OCI-LY3 (cell line): ENCODE data around the gene MKLN1.

ENCODE experiments used
- CTCF ChIP-seq: fragments of 200-600, 300-600 bp; sonication (generic); IDR thresholded peaks from 2 replicates; pipeline ENCODE4 v1.5.1; 2014; ENCODE audit warnings: antibody characterized with exemption, low read length, low read depth
- EZH2phosphoT487 ChIP-seq: fragments of 200-600 bp; shearing (Covaris generic); IDR thresholded peaks from 2 replicates; pipeline ENCODE4 v1.6.1; 2018; ENCODE audit warnings: antibody characterized with exemption, mixed run types, low read depth

- TF ChIP-seq CTCF (no peak), EZH2phosphoT487 (no peak)
Observed at GRCh38 chr7:131425992-131426391, 98.3 kb downstream of the MKLN1 start.
